Prostate gland (tissue), 2 donors: ENCODE measurements around the gene GHRH. TPM values are rescaled to one million over a fixed set of nuclear protein-coding genes. Genes with fewer than 3 reads are reported as not detected.

ENCODE experiments used
- DNase-seq: peaks from one replicate; pipeline ENCODE4 v3.0.0-alpha.2; 2019; ENCODE audit warnings: low spot score
- H3K27ac ChIP-seq, 2 donors: fragments of 200-600 bp; sonication (generic); 2 replicates each; pipeline ENCODE4 v1.5.1; 2017 to 2019
- H3K27me3 ChIP-seq: fragments of 200-600 bp; sonication (generic); replicated peaks from 2 replicates; pipeline ENCODE4 v1.5.1; 2019; ENCODE audit not compliant: insufficient read depth
- H3K36me3 ChIP-seq, 2 donors: fragments of 200-600 bp; sonication (generic); 1 replicate in 1 of 2; 2 replicates in 1 of 2; pipeline versions ENCODE4 v1.5.1 to v1.8.1; 2017 to 2019
- H3K4me1 ChIP-seq: fragments of 200-600 bp; sonication (generic); replicated peaks from 2 replicates; pipeline ENCODE4 v1.5.1; 2019
- H3K4me3 ChIP-seq, 2 donors: fragments of 200-600 bp; sonication (generic); 2 replicates each; pipeline ENCODE4 v1.5.1; 2017 to 2019
- H3K9me3 ChIP-seq: fragments of 200-600 bp; sonication (generic); 2 replicates; pipeline ENCODE4 v1.5.1; 2017
- POLR2A ChIP-seq: fragments of 450-650 bp; IDR thresholded peaks from one replicate; pipeline ENCODE4 v1.6.1; 2016; ENCODE audit warnings: antibody characterized with exemption, mild to moderate bottlenecking
- POLR2AphosphoS5 ChIP-seq: sonication (generic); formaldehyde crosslinking; IDR thresholded peaks from one replicate; pipeline ENCODE4 v1.6.1; 2017; ENCODE audit warnings: antibody characterized with exemption
- whole genome bisulfite sequencing: methylation state at CpG from one replicate; pipeline ENCODE4 v1.1.5; 2018; 5-methylcytosine and 5-hydroxymethylcytosine counted together
- intact Hi-C: fragments of 100-400 bp; cut with DNase I; formaldehyde crosslinking; loops from one replicate; pipeline ENCODE4 v1.14.2; 2022
- total RNA-seq, 2 donors: library from RNA; depleted of rRNA; stranded (reverse); fragments of >200 nt; gene quantifications; one replicate each; pipeline ENCODE4 v1.1.0, GENCODE V29; 2016
- TF ChIP-seq, protein P1 (sequence below), 4 experiments: fragments of 200-600 bp in 2 of 4; fragments of 450-650 bp in 2 of 4; sonication (generic) in 2 of 4; IDR thresholded peaks; 1 replicate in 3 of 4; 2 replicates in 1 of 4; pipeline ENCODE4 v1.5.1; 2016 to 2019; ENCODE audit warnings: antibody characterized with exemption in 4 of 4, mild to moderate bottlenecking in 2 of 4, moderate library complexity in 2 of 4

Gene GHRH
- total RNA-seq, 2 donors from 2014 or later = not detected

DNA sequence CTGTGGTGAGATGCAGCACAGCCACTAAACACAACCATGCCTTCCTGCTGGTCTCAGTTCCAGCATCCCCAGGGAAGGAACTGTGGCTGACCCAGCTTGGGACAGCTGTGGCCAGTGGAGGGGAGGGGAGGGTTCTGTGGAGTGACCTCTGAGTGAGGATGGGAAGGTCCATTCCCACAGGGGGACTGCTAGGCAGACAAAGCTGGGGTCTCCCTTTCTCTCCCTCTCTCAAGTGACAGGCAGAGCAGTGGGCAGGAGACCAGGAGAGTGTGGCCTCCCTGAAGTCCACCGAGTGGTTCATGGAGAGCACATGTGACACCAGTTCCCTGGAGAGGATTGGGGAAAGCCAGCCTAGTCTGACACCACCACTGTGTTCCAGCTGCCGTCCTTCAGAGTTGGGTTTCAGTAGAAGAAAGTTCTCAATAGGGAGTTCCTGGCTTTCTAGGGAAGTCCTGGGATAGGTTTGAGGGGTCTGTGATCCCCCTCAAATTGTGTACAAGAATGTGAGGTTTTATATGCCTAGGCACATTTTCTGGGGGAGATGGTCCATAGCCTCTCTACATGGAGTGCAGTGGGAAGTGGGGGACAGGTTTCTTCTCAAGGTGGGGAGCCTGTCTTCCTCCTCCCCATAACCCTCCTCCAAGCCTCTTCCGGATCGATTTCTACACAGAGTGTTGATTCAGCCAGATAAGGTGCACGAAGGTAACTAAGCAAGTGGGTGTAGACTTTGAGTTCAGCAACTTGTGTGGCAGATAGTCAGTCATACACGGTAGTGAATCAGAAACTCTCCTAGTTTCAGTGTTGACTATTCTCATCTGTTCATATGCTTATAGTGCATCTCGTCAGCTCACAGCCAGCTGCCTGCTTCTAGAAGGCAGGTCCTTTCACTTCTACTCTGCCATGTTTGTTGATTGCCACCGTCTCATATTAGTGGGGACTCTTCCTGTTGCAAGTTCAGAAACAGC, 46.8 kb upstream of the GHRH start:
- intact Hi-C loops = no loop called here
- TF ChIP-seq POLR2A (no peak), POLR2AphosphoS5 (no peak)
- TF ChIP-seq, protein P1, sequence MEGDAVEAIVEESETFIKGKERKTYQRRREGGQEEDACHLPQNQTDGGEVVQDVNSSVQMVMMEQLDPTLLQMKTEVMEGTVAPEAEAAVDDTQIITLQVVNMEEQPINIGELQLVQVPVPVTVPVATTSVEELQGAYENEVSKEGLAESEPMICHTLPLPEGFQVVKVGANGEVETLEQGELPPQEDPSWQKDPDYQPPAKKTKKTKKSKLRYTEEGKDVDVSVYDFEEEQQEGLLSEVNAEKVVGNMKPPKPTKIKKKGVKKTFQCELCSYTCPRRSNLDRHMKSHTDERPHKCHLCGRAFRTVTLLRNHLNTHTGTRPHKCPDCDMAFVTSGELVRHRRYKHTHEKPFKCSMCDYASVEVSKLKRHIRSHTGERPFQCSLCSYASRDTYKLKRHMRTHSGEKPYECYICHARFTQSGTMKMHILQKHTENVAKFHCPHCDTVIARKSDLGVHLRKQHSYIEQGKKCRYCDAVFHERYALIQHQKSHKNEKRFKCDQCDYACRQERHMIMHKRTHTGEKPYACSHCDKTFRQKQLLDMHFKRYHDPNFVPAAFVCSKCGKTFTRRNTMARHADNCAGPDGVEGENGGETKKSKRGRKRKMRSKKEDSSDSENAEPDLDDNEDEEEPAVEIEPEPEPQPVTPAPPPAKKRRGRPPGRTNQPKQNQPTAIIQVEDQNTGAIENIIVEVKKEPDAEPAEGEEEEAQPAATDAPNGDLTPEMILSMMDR (IDR thresholded peaks at IDR 0.05) = no peak
- Histone ChIP-seq H3K27ac (peak overlapping the region; percentile 56 to 72), H3K36me3 (no peaks in the 10 kb centered on the region), H3K4me3 (no peak overlapping the region), H3K4me1 (peaks cover 23% of the 10 kb centered on the region), H3K27me3 (no peaks in the 10 kb centered on the region), H3K9me3 (no peaks in the 10 kb centered on the region)
- 73% methylated on average over 8 of the region's 8 CpGs for WGBS
- DNase-seq = no peak

DNA sequence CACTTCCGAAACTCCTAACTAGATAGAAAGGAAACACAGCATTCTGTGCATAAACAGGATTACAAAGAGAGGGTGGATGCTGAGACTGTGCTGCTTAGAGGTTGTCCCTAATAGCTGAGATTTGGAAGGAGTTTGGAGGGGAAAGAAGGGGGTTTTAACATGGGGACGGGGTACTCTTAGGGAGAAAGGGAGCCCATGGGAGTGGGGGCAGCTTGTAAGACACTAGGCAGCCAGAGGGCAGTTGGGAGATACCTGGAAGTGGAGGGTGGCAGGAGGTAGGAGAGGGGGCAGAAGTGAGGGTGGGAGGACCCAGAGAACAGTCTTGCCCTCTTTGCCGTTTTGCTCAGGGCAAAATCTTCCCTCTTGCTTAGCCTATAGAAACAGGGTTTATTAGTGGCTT, 44.2 kb upstream of the GHRH start:
- H3K4me1 ChIP-seq = peaks cover 29% of the 10 kb centered on the region
- no peak for DNase-seq

DNA sequence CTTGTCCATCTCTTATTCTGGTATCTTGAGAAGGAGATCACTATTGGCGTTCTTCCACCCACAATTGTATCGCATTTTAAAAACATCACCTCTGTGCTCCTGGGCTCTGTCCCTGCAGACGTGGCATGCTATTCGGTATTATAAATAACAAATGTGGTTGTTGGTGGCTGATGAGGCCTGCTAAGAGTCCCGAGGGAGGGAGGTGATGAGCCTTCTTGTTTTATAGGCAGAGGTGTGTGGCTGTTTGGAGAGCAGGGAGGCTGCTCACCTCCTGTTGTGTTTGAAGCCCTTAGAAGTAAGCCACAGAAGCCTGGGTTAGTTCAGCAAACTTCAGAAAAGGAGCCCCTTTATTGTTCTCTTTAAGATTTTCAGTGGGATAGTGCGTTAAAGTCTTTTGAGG, 43.5 kb upstream of the GHRH start:
- Histone ChIP-seq H3K36me3 (no peaks in the 10 kb centered on the region), H3K4me3 (no peak overlapping the region), H3K9me3 (no peaks in the 10 kb centered on the region), H3K27ac (peak overlapping the region in 1 of 2 donors; percentile 12), H3K27me3 (no peaks in the 10 kb centered on the region), H3K4me1 (peaks cover 25% of the 10 kb centered on the region)
- TF ChIP-seq POLR2AphosphoS5 = no peak
- TF ChIP-seq, protein P1 (IDR thresholded peaks at IDR 0.05) = no peak
- TF ChIP-seq POLR2A = no peak
- WGBS = 55% methylated on average over 6 of the region's 6 CpGs
- intact Hi-C loops = no loop called here
- DNase-seq = no peak

More for the DNA sequence above, 44.2 kb upstream of the GHRH start:
- TF ChIP-seq POLR2AphosphoS5 = no peak
- TF ChIP-seq POLR2A = no peak
- TF ChIP-seq, protein P1 (IDR thresholded peaks at IDR 0.05) = no peak
- WGBS = 59% methylated on average over 3 of the region's 3 CpGs
- H3K27me3 ChIP-seq = no peaks in the 10 kb centered on the region
- no peaks in the 10 kb centered on the region for H3K9me3 ChIP-seq
- H3K27ac ChIP-seq = no peak overlapping the region
- no peaks in the 10 kb centered on the region for H3K36me3 ChIP-seq
- H3K4me3 ChIP-seq = no peak overlapping the region
- intact Hi-C loops = no loop called here

DNA sequence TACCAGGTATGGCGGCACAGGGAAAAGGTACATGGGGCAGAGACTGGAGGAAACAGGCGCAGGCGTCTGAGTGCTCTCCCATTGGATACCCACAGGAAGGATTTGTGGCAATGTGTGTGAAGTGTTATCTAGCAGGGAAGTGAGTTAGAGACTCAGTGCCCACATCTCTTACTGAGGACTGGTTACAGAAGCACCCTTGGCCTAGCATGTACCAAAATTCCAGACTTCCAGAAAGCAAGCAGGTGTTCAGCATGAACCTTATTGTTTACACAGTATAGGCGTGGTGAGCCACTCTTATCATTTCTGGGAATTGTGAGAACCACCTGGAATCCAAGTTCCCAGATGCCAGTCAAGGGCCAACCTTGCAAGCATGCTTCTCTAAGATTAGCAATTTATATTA, 42.0 kb upstream of the GHRH start:
- 78% methylated on average over 4 of the region's 4 CpGs for WGBS
- TF ChIP-seq POLR2AphosphoS5 (peak; percentile 71), POLR2A (no peak)
- TF ChIP-seq, protein P1 (IDR thresholded peaks at IDR 0.05) = no peak
- no peak overlapping the region for H3K4me3 ChIP-seq
- H3K4me1 ChIP-seq = peaks cover 15% of the 10 kb centered on the region
- H3K36me3 ChIP-seq = no peaks in the 10 kb centered on the region
- no peaks in the 10 kb centered on the region for H3K9me3 ChIP-seq
- no peak for DNase-seq
- no peaks in the 10 kb centered on the region for H3K27me3 ChIP-seq
- peak overlapping the region in 1 of 2 donors; percentile 35 for H3K27ac ChIP-seq
- intact Hi-C loops = no loop called here

DNA sequence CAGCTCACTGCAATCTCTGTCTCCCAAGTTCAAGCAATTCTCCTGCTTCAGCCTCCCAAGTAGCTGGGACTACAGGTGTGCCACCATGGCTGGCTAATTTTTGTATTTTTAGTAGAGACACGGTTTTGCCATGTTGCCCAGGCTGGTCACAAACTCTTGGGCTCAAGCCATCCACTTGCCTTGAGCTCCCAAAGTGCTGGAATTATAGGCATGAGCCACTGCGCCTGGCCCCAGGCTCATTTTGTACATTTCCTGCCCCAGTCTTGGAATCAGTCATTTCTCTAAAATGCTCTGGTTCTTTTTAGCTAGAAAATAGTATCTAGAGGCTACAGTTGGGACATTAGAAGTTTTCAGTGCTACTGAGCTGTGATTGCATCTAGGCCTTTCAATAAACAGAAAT, 41.4 kb upstream of the GHRH start:
- 87% methylated on average over 2 of the region's 2 CpGs for WGBS
- Histone ChIP-seq H3K4me3 (no peak overlapping the region), H3K27me3 (no peaks in the 10 kb centered on the region), H3K36me3 (no peaks in the 10 kb centered on the region), H3K27ac (peak overlapping the region in 1 of 2 donors; percentile 35), H3K4me1 (peaks cover 15% of the 10 kb centered on the region), H3K9me3 (no peaks in the 10 kb centered on the region)
- TF ChIP-seq POLR2AphosphoS5 (no peak), POLR2A (no peak)
- TF ChIP-seq, protein P1 (IDR thresholded peaks at IDR 0.05) = no peak
- intact Hi-C loops = no loop called here
- no peak for DNase-seq
